GM04503 (cell line): Measurements from ENCODE around the gene TNIK.
A peak's percentile ranks its signal among the peaks of the same experiment; 100 is the strongest.
"Not testable (repeated sequence)": the region's sequence is repeated elsewhere in the genome, so short reads cannot be mapped to it uniquely, and the experiment has no call there.

ENCODE experiments used
- DNase-seq: peaks from one replicate; pipeline ENCODE4 v3.0.0-alpha.2; 2012; ENCODE audit warnings: low read depth

TNIK gene

GRCh38 chr3:171383206-171384018 is 76.8 kb downstream of the TNIK start:
- peak; percentile 44 for DNase-seq

DNA sequence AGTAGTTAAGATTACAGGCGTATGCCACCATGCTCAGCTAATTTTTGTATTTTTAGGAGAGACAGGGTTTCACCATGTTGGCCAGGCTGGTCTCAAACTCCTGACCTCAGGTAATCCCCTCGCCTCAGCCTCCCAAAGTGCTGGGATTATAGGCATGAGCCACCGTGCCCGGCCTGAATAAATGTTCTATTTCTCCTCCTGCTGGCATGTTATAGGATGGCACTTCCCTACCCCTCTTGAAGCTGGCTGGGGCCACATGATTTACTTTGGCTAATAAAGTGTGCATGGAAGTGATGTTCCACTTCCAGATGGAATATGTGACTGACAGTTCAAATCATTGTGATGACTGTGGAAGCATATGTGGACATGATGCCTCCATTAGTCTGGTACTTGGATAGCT is 77.9 kb downstream of the TNIK start:
- DNase-seq = not testable (repeated sequence)

DNA sequence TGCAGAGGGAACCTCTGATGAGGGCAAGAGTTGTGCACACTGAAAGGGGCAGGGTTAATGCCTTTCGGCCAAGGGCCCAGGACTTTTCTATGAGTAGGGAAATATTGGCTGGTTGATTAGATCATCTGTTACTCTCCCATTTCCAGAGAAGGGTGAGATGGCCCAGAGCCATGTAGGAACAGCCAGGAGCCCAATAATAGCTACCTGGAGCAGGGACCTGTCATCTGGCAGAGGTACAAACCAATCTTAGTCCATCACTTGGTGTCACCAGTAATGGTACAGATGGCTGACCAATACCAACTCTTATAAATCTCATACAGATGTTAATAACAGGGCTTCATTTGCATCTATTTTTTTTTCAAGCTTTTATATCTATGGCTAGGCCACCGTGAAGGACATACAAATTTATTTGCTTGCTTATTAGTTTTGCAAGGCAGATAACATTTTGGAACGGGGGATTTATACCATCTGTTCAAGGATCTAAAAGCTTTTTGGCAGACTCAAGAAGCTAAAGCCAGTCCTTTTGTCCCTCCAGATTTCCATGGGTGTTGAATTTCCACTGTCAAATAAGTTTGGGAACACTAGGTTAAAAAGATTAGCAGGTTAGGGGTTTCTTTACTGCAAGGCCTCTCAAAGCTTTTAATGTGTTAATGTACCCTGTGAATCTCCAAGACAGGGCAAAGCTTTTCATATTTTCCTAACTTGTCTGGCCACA is 79.3 kb downstream of the TNIK start:
- no peak for DNase-seq

DNA sequence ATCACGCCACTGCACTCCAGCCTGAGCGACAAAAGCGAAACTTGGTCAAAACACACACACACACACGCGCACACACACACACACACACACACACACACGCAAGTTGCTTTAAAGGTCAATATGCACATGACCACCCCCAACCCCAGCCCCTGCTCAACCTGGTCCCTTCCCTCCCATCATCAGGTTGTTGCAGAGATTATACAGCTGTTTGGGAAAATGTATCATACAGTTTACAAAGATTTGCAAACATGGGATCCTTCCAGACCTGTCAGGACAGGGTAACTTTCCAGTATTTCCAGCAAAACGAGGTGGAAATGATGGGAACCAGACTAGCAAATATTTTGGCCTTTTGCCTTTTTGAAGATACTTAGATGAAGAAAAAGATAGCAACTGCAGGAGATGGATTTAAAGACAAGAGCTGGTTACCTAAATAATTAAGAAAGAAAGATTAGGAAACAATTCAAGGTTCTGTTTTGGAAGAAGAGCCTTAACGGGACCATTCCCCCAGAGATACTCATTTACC is 80.2 kb downstream of the TNIK start:
- no peak for DNase-seq

GRCh38 chr3:171379281-171379680 is 80.9 kb downstream of the TNIK start:
- DNase-seq = no peak

GRCh38 chr3:171378586-171378985 is 81.6 kb downstream of the TNIK start:
- no peak for DNase-seq

GRCh38 chr3:171377859-171378258 is 82.3 kb downstream of the TNIK start:
- DNase-seq = no peak

DNA sequence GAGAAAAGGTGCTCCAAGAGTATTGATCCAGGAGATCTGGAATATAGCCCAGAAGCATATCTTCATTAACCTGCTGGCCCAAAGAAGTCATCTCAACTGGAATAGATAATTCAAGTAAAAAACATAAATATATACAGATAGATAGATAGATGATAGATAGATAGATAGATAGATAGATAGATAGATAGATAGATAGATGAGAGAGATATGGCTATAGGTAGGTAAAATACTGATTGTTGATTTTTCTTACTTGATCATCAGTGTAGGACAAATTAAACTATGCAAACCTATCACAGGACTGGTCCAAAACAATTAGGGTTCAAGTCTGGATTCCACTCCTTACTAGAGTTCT is 83.6 kb downstream of the TNIK start:
- no peak for DNase-seq

DNA sequence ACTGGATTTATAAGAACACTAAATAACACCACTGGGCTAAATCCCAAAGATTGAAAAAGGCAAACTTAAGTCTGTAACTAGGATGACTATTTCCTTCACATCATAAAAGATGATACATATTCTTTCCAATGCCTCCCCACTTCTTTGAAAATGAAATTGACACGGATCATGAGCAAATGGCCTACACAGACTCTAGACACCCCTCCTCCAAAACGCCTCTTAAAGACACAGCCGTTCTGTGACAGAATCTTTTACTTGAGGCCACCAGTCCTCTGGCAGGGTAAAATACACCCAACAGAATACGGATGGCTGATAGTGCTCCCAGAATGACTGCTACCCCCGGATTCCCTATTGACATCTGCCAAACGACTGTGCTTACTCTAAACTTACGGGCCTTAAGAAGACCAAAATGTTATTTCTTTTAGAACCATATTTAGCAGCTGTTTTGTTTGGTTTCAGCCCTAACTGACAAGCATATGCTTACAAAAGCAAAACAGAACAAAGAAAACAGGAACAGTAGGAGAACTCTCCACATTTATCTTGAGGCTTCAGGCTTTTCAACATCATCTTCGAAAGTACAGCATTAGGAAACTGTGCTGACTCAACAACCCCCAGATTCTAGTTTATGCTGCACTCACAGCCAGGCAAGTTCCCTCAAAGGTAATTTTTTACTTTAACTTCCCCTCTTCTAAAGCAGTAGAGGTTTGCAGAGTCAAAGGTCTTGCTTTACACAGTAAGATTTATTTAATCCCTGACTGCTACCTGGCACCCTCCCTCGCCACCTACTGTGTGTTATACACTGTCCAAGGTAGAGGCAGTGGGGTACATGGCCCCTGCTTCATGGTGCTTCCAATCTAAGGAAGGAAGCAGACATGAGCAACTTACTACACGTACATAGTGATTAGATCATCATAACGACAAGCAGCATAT is 84.3 kb downstream of the TNIK start:
- DNase-seq = no peak

DNA sequence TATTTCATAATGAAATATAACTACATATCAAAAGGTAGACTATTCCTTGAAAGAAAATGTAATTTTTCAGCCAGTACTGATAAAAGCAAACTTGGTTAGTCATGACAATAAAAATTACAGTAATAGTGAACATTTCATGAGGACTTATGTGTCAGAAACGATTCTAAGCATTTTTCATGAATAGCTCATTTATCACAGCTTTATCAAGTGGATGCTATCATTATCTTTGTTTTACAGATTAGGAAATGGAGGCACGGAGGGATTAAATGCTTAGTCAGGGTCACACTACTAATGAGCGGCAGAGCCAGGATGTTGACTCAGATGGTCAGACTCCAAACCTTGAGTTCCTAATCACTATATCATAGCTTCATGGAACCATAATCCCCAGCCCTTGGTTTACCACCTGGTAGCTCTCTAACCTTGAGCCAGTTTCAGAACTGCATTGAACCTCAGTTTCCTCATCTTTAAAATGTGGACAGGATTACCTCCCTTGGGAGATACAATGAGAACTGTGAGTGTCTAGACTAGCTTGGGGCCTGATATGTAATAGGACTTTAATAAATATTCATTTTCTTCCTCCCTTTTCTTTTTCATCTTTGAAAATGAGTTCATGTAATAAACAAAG is 85.4 kb downstream of the TNIK start:
- DNase-seq = peak; percentile 55

GRCh38 chr3:171374260-171374659 is 85.9 kb downstream of the TNIK start:
- no peak for DNase-seq

DNA sequence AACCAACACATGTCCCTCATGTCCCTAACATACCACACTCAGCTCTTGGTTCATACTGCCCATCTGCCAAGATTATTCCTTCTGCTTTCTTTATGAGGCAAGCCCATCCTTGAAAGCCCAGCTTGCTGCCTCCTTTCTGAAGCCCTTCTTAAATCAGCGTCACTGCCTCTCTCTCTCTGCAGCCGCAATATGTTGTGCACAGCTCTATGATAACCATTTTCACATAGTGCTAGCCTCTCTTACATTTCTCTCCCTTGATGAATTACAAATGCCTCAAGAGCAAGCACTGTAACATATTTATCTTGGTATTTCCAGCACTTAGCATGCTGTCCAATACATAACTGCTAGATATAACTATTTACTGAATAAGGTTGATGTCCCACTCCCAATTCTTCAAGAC is 86.5 kb downstream of the TNIK start:
- no peak for DNase-seq

- no peak for DNase-seq
Measured at GRCh38 chr3:171372694-171373093, 87.5 kb downstream of the TNIK start.

GRCh38 chr3:171371354-171371753 is 88.9 kb downstream of the TNIK start:
- DNase-seq = no peak

GRCh38 chr3:171369156-171369555 is 91.0 kb downstream of the TNIK start:
- no peak for DNase-seq

DNA sequence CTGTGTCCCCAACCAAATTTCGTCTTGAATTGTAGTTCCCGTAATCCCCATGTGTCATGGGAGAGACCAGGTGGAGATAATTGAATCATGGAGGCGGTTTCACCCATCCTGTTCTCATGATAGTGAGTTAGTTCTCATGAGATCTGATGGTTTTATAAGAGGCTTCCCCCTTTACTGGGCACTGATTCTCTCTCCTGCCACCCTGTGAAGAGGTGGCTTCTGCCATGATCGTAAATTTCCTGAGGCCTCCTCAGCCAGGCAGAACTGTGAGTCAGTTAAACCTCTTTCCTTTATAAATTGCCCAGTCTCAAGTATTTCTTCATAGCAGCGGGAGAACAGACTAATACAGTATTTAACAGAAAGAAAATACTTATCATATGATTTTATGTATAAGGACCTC is 93.5 kb downstream of the TNIK start:
- DNase-seq = not testable (repeated sequence)

DNA sequence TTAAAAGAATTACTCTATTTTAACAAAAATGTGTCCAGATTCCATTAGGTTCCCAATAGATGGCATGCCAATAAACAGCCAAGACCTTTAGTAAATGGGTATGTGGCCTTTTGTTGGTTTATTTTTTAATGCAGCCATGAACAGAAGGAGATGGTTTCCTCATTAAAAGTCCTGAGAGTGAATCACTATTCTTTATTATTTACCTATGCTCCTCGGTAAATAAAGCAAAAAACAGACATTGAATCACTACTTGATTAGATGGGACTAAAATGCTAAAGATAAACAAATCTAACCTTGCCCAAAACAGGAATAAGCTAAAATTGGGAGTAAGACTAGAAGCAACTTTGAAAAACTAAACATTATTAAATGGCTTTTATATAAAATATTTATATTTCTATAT is 94.2 kb downstream of the TNIK start:
- DNase-seq = no peak

GRCh38 chr3:171365489-171365888 is 94.7 kb downstream of the TNIK start:
- no peak for DNase-seq

DNA sequence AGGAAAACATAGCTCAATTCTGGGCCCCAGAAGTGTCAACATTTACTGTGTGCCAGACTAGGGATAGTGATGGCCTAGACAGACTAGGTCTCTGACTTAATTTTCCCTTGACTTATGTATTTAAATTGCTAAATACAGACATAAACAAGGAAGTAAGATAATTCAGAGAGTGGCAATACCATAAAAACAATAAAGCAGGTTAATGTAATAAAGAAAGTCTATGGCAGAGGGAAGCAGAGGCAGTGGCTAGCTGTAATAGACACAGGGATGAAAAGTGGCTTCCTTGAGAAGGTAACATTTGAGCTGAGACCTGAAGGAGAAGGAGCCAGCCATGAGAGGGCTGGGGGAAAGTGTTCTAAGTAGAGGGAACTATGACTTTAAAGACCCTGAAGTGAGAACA is 95.7 kb downstream of the TNIK start:
- DNase-seq = no peak

GRCh38 chr3:171363202-171363601 is 97.0 kb downstream of the TNIK start:
- DNase-seq = no peak

- DNase-seq = no peak
Measured at GRCh38 chr3:171362575-171362974, 97.6 kb downstream of the TNIK start.

GRCh38 chr3:171358881-171359198 is 101.4 kb downstream of the TNIK start:
- no peak for DNase-seq
